ENCODE results near the gene NMT1.

DNA sequence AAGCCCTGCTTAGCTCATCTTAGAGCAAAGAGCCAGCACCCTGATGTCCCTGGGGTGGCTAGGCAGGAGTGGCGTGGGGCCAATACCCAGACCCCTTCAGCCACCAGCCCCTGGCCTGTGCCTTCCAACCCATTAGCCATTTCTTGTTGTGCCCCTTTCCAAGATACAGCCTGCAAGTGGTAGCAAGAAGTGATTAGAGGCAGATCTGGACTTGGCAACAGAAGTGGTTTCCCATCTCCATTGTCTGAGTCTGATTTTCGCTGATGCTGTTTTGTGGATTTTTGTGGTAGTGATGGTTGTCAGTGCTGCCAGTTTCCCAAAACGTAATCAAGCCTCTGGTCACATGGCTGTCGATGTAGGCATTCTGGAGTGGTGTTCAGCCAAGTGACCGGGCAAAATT, 45.5 kb downstream of the NMT1 start:
- TF ChIP-seq, protein P1, sequence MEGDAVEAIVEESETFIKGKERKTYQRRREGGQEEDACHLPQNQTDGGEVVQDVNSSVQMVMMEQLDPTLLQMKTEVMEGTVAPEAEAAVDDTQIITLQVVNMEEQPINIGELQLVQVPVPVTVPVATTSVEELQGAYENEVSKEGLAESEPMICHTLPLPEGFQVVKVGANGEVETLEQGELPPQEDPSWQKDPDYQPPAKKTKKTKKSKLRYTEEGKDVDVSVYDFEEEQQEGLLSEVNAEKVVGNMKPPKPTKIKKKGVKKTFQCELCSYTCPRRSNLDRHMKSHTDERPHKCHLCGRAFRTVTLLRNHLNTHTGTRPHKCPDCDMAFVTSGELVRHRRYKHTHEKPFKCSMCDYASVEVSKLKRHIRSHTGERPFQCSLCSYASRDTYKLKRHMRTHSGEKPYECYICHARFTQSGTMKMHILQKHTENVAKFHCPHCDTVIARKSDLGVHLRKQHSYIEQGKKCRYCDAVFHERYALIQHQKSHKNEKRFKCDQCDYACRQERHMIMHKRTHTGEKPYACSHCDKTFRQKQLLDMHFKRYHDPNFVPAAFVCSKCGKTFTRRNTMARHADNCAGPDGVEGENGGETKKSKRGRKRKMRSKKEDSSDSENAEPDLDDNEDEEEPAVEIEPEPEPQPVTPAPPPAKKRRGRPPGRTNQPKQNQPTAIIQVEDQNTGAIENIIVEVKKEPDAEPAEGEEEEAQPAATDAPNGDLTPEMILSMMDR (IDR thresholded peaks at IDR 0.05), result no peak
- no peak for TF ChIP-seq POLR2A (IDR thresholded peaks at IDR 0.05)

Data from right lobe of liver (tissue), 4 donors.